HAP-1 (cell line): Measurements from ENCODE around the gene INSYN1.
A peak's percentile ranks its signal among the peaks of the same experiment; 100 is the strongest.
"Not testable (repeated sequence)": the region's sequence is repeated elsewhere in the genome, so short reads cannot be mapped to it uniquely, and the experiment has no call there.

ENCODE experiments used
- DNase-seq, 2 experiments: peaks; one replicate each; pipeline ENCODE4 v3.0.0-alpha.2; 2016 to 2020; ENCODE audit warnings: low spot score in 2 of 2
- H3K27me3 ChIP-seq: fragments of 250-450 bp; sonication (Bioruptor Pico); 2 replicates; pipeline ENCODE4 v1.5.1; 2020; ENCODE audit warnings: low read depth, mild to moderate bottlenecking, moderate library complexity
- H3K36me3 ChIP-seq: fragments of 250-450 bp; sonication (Bioruptor Pico); replicated peaks from 2 replicates; pipeline ENCODE4 v1.5.1; 2020; ENCODE audit warnings: mild to moderate bottlenecking
- H3K4me1 ChIP-seq: fragments of 250-450 bp; sonication (Bioruptor Pico); 2 replicates; pipeline ENCODE4 v1.5.1; 2020; ENCODE audit warnings: mild to moderate bottlenecking
- H3K4me3 ChIP-seq: fragments of 250-450 bp; sonication (Bioruptor Pico); 2 replicates; pipeline ENCODE4 v1.5.1; 2020; ENCODE audit warnings: mild to moderate bottlenecking, moderate library complexity
- H3K9me3 ChIP-seq: fragments of 250-450 bp; sonication (Bioruptor Pico); 2 replicates; pipeline ENCODE4 v1.5.1; 2020; ENCODE audit warnings: mild to moderate bottlenecking, moderate library complexity
- in situ Hi-C: fragments of 300-500 bp; cut with MboI; formaldehyde crosslinking; loops from 3 replicates; pipeline ENCODE4 v1.14.3; 2020; ENCODE audit warnings: low sequenced_read_pairs, inconsistent platforms, mixed read lengths

INSYN1 gene

DNA sequence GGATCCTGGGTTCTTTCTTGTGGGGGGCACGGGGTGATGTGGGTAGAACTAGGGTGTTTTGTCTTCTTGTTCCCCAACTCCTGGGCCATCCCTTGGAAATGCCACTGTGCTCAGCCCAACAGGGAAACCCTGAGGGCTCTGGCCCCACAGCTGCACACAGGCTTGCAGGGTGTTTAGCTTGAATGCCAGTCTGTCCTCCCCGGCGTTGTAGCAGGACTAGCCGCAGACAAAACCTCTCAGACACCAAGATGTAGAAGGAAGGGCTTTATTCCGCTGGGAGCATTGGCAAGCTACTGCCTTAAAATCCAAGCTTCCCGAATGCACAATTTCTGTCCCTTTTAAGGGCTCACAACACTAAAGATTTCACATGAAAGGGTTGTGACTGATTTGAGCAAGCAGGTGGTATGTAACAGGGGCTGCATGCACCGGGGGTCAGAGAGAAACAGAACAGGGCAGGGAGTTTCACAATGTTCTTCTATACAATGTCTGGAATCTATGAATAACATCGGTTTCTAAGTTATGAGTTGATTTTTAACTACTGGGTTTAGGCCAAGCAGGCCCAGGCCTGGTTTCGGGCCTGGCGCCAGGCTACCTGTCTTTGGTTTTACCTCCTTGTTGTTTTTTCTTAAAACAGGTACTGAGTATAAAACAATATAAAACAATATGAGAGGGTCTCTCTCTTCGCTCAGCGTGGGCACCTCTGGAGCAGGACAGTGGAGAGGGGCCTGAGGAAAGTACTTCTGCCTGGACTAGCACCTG lies 32.3 kb upstream of the INSYN1 start:
- H3K36me3 ChIP-seq, H3K9me3 ChIP-seq, H3K4me3 ChIP-seq, in situ Hi-C loops, H3K27me3 ChIP-seq, H3K4me1 ChIP-seq, DNase-seq: not testable (repeated sequence)

DNA sequence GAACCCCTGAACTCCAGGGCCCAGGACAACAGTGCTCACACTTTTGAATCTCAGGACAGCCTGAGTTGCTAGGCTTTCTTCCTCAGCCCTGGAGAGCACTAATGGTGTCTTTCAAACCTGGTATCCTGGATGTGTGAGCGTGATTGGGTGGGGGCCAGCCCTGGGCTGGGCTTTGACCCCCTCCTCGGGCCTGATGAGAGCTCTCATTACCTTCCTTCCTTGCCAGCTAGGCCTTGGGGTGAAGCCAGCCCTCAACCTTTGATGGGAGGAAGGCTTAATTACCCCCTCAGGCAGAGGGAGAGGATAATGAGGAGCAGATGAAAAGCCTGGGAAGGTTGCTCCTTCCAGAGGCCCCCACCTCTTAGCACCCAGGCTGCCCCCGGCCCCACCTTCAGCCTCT lies 31.1 kb upstream of the INSYN1 start:
- in situ Hi-C loops, result no loop called here
- H3K36me3 ChIP-seq, result no peaks in the 10 kb centered on the region
- H3K4me3 ChIP-seq, result no peak overlapping the region
- H3K9me3 ChIP-seq, result no peaks in the 10 kb centered on the region
- DNase-seq, result no peak
- H3K4me1 ChIP-seq, result peaks cover 7% of the 10 kb centered on the region; the same call in 1 of the 2 replicates
- no peaks in the 10 kb centered on the region for H3K27me3 ChIP-seq

DNA sequence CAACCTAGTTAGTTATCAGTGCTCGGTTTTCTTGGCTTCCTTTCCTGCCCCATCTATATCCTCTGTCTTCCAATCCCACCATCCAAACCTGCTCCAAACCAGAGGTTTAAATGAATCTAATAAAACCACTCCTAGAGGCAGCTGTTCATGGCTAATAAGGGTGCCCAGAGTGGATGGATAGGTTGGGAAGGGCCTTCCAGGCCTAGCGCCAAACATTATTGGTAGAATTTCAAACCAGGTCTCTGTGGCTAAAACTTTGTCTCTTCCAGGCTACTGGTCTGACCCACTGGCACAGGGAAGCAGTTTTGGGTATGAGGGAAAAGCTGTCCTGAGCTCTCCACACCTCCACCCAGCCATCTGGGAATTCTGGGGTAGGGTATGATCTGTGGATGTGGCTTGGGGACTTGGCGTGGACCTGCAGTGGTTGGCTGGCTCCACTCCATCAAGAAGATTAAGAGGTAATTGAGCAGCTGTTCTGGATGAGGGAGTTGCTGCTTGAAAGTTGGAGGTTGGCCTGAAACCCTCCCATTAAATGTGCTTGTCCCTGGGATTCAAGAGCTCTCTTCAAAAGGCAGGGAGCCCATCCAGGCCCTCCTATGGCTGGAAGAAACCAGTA lies 29.3 kb upstream of the INSYN1 start:
- H3K36me3 ChIP-seq, result no peaks in the 10 kb centered on the region
- no peaks in the 10 kb centered on the region for H3K27me3 ChIP-seq
- H3K9me3 ChIP-seq, result no peaks in the 10 kb centered on the region
- in situ Hi-C loops, result no loop called here
- no peak overlapping the region for H3K4me3 ChIP-seq
- no peak for DNase-seq
- H3K4me1 ChIP-seq, result peaks cover 7% of the 10 kb centered on the region; the same call in 1 of the 2 replicates

DNA sequence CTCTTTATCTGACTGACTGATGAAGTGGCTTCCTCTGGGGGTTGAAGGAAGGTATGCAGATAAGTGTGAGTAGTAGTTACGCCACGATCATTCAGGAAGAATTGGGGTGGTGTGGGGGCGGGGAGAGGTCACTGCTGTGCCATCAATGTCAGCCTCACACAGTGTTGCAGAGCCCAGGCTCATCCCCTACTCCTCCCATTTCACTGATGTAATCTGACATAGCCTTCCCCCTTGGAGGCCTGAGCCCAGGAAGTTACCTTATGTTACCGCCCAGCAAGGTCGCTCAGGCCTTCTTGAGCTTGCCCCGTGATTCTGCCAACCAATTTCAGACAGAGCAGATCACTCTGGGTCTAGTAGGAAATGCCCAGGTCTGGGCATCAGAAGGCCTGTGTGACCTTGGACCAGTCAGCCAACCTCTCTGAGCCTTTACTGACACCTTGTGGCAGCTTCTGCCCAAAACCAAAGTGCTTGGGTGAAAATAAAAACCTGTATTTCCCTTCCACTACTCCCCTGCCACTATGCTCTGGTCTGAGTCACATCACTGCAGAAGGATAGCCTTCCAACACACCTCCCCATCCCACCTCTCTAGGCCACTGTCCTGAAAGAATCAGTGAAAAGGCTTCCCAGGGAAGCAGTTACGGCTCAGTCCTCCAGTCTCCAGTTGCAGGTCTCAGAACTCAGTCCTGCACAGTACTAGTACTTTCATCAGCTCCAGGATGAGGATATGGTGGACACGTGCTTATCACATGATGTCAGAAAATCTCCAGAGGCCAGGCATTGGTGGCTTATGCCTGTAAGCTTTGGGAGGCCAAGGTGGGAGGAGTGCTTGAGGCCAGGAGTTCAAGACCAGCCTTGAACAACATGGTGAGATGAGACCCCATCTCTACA lies 28.1 kb upstream of the INSYN1 start:
- DNase-seq, result peak in 1 of 2 experiments; percentile 34
- in situ Hi-C loops, result no loop called here

DNA sequence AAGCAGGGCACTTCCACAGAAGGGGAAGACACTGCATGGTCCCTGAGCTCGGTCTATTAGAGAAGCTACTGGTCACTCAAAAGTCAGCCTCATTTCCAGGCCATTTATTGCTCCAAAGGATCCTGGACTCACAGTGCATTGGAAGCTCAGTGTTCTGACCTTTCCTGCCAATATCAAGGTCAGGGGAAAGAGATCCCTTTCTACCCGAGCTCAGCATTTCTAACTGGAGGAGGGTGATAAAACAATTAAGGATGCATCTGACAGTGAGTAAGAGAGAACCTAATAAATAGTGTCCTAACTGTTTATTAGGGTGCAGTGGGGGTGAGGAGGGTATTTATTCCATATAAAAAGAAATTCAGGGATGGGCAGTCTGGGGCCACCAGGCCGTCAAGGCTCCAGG lies 26.8 kb upstream of the INSYN1 start:
- Histone ChIP-seq H3K36me3 (no peaks in the 10 kb centered on the region), H3K9me3 (no peaks in the 10 kb centered on the region), H3K4me3 (no peak overlapping the region), H3K4me1 (no peaks in the 10 kb centered on the region), H3K27me3 (no peaks in the 10 kb centered on the region)
- in situ Hi-C loops, result no loop called here
- no peak for DNase-seq

More for the DNA sequence above, 28.1 kb upstream of the INSYN1 start:
- H3K27me3 ChIP-seq, result no peaks in the 10 kb centered on the region
- H3K9me3 ChIP-seq, result no peaks in the 10 kb centered on the region
- H3K36me3 ChIP-seq, result no peaks in the 10 kb centered on the region
- H3K4me3 ChIP-seq, result no peak overlapping the region
- peaks cover 2% of the 10 kb centered on the region; the same call in 1 of the 2 replicates for H3K4me1 ChIP-seq

DNA sequence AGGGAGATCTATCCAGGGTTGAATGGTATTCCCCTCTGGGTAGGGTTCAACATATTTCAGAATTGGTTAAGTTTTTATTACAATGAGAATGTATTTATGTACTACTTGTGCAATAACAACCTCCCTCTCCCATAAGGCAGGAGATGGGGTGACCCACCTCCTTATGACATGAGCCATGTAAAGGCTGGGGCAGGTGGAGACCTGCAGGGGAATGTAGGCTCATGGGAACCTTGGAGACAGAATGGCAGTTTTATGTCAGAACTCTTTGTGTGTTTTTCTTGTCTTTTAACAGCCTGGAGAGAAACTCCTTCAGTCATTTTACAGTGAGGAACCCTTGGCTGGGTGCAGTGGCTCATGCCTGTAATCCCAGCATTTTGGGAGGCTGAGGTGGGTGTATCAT lies 24.6 kb upstream of the INSYN1 start:
- no peaks in the 10 kb centered on the region for H3K27me3 ChIP-seq
- H3K36me3 ChIP-seq, result no peaks in the 10 kb centered on the region
- in situ Hi-C loops, result no loop called here
- no peak overlapping the region for H3K4me3 ChIP-seq
- no peak for DNase-seq
- no peaks in the 10 kb centered on the region for H3K9me3 ChIP-seq
- no peaks in the 10 kb centered on the region for H3K4me1 ChIP-seq

DNA sequence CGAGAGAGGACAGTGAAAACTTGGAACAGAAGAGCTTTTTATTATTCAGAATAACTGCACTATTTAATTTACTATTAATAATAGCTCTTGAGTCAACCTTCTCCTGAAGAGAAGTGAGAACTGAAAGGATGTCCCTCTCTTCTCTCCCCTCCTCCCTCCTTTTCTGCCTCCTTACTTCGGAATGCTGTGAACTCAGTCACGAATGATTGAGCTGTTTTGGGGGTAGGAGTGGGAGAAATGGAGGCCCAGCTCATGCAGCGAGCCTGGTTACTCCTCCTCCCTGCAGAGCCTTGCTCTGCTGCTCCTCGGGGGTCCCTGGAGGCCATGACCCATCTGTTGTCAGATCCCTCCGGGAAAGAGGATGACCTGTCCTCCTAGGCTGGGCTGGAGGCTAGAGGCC lies 20.3 kb upstream of the INSYN1 start:
- no peaks in the 10 kb centered on the region for H3K9me3 ChIP-seq
- H3K4me1 ChIP-seq, result no peaks in the 10 kb centered on the region
- no peaks in the 10 kb centered on the region for H3K36me3 ChIP-seq
- H3K27me3 ChIP-seq, result peaks cover 15% of the 10 kb centered on the region
- in situ Hi-C loops, result no loop called here
- no peak overlapping the region for H3K4me3 ChIP-seq
- no peak for DNase-seq

DNA sequence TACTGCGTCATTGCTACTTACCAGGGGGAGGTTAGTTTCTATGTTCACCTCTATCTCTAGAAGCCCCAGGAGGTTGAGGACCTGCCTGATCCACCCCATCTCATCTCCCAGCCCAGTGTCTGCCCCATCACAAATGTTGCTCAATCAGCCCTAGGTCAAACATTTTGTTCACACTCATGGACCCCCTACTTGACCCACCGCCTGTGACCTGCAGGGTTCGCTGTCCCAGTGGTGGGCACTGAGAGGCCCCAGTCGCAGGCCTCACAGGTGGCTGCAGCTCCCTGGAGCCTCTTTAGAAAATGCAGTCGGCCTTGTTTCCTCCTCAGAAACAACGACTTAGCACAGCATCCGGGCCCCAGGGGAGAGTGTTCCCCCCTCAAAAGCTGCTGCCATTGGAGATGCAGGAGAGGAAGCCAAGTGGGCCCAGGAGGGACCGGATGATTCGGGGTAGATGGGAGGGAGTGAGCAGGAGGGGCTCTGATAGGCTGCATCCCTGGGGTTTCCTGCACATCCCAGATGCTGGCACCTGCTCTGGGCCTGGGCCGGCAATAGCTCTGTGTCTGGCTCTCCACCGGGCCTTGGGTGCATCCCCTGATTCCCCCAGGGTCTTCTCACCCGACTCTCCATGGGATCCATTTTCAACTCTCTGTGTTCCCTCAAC lies 18.4 kb upstream of the INSYN1 start:
- DNase-seq, result no peak
- H3K4me3 ChIP-seq, result no peak overlapping the region
- H3K9me3 ChIP-seq, result no peaks in the 10 kb centered on the region
- H3K4me1 ChIP-seq, result no peaks in the 10 kb centered on the region
- in situ Hi-C loops, result no loop called here
- no peaks in the 10 kb centered on the region for H3K36me3 ChIP-seq
- H3K27me3 ChIP-seq, result peaks cover 15% of the 10 kb centered on the region

DNA sequence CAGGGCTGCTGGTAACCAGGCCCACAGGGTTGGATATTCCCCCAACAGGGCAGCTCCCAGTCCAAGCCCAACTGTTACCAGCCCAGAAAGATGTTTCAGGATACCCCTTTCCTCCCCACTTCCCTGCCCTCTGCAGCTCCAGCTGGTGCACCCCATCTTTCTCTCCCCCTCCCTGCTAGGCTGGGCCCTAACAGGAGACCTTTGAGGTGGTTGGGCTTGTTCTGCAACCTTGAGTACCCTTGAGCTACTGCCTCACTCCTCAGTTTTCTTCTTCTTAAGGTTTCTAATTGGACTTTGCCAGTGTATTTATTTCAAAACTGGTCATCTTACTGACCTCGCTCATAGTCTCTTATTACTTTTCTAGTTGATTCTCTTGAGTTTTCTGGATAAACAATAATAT lies 16.9 kb upstream of the INSYN1 start:
- H3K36me3 ChIP-seq, result no peaks in the 10 kb centered on the region
- in situ Hi-C loops, result no loop called here
- H3K27me3 ChIP-seq, result peaks cover 24% of the 10 kb centered on the region
- no peak overlapping the region for H3K4me3 ChIP-seq
- H3K4me1 ChIP-seq, result no peaks in the 10 kb centered on the region
- H3K9me3 ChIP-seq, result no peaks in the 10 kb centered on the region
- no peak for DNase-seq

DNA sequence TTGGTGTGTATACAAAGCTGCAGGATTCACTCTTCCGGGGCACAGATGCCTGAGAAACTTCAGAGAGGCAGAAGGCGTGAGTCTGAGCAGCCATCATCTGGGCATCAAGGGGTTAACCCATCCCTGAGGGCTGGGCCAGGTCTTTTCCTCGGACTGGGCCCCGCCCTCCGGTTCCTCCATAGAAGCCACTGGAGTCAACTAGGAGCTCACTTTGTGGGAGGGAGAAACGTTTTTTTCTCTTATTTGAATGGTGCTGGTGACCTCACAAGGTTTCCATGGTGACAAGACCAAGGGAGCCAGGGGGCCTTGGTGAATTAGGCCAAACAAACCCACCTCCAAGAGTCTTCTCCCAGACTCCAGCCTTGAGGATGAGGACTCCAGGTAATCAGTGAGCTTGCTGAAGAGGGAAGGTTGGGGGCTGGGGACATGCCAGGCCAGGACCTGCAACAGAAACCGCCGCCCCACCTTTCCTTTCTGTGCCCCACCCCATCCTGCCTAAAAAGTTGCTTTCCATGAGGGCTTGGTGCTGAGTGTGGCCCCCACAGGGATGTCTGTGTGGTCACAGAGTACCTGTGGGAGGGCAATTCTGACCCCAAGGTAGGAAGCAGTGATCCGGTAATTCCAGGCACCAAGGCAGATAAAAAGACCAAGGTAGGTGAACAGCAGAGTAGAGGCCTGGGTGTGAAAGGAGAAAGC lies 14.8 kb upstream of the INSYN1 start:
- DNase-seq, result no peak
- H3K9me3 ChIP-seq, result no peaks in the 10 kb centered on the region
- H3K36me3 ChIP-seq, result no peaks in the 10 kb centered on the region
- in situ Hi-C loops, result no loop called here
- H3K4me1 ChIP-seq, result no peaks in the 10 kb centered on the region
- H3K27me3 ChIP-seq, result peaks cover 42% of the 10 kb centered on the region
- H3K4me3 ChIP-seq, result no peak overlapping the region

DNA sequence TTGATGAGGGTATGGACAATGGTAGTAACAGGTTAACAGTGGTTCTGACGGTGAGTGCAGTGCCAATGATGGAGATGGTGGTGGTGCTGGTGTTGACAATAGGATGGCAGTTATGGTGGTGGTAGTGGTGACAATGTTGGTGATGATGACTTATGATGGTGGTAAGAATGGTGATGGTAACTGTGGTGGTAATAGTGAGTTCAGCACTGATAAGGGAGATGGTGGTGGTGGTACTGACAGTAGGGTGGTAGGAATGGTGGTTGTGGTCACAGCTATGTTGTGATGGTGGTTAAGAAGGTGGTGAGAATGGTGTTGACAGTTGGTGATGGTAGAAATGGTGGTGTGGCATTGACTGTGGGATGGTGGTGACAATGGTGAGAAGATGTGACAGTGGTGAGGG lies 13.4 kb upstream of the INSYN1 start:
- no peak overlapping the region for H3K4me3 ChIP-seq
- H3K36me3 ChIP-seq, result no peaks in the 10 kb centered on the region
- in situ Hi-C loops, result no loop called here
- DNase-seq, result no peak
- H3K4me1 ChIP-seq, result no peaks in the 10 kb centered on the region
- no peaks in the 10 kb centered on the region for H3K9me3 ChIP-seq
- peaks cover 46% of the 10 kb centered on the region for H3K27me3 ChIP-seq

DNA sequence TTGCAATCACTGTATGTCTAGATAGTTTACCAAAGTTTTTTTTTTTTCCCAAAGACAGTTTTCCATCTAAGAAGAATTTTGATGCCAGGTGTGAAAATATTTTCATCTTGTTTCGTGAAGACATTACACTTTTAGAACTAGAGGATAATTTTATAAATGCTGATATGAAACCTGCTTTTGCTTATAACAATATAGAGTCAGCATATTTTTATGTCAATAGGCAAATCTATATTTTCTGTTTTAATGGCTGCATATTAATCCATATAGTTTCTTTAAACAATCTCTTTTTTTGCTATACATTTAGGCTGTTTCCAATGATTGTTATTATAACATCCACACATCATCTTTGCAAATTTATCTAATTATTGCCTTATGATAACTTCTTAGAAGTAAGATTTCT lies 12.6 kb upstream of the INSYN1 start:
- no peak for DNase-seq
- in situ Hi-C loops, result no loop called here
- peaks cover 48% of the 10 kb centered on the region for H3K27me3 ChIP-seq
- no peaks in the 10 kb centered on the region for H3K36me3 ChIP-seq
- no peak overlapping the region for H3K4me3 ChIP-seq
- H3K4me1 ChIP-seq, result no peaks in the 10 kb centered on the region
- no peaks in the 10 kb centered on the region for H3K9me3 ChIP-seq

DNA sequence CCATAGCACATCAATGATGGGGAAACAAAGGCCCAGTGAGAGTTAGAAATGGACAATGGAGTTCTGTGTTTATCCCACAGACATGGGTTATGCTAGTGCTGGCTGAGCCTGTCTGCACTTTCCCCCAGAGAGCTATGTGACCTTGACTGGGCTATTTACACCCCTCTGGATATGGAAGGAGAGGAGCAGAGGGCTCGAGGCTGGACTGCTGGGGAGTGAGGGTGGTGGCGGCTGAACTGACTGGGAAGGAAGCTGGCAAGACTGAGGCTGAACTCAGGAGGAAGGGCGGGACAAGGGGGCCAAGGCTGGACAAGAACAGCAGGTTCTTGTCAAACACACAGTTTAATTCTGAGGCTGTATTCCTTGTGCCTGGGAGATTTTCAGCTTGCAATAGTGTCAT lies 10.8 kb upstream of the INSYN1 start:
- Histone ChIP-seq H3K4me1 (no peaks in the 10 kb centered on the region), H3K27me3 (peaks cover 64% of the 10 kb centered on the region), H3K36me3 (no peaks in the 10 kb centered on the region), H3K9me3 (no peaks in the 10 kb centered on the region), H3K4me3 (no peak overlapping the region)
- DNase-seq, result no peak
- in situ Hi-C loops, result no loop called here
